Urothelium cell line (cell line): ENCODE data around the gene EXOSC6.
"Not testable (repeated sequence)": the region's sequence is repeated elsewhere in the genome, so short reads cannot be mapped to it uniquely, and the experiment has no call there.

Experiments
- DNase-seq: peaks from one replicate; pipeline ENCODE4 v3.0.0; 2011; ENCODE audit warnings: low spot score, mixed read lengths
- FAIRE-seq: peaks from 2 replicates; lab custom pipeline; 2011; peaks lifted over from hg19 to GRCh38; lab: Jason Lieb, UNC

Gene EXOSC6

GRCh38 chr16:70255574-70255973 is 3.8 kb upstream of the EXOSC6 start:
- DNase-seq = no peak

GRCh38 chr16:70254965-70255286 is 3.2 kb upstream of the EXOSC6 start:
- DNase-seq (no peak), FAIRE-seq (no peak)

More at GRCh38 chr16:70255574-70255973, 3.8 kb upstream of the EXOSC6 start:
- no peak for FAIRE-seq

- FAIRE-seq (no peak), DNase-seq (no peak)
Measured at GRCh38 chr16:70254180-70254964, 2.6 kb upstream of the EXOSC6 start.

- FAIRE-seq (no peak), DNase-seq (peak; percentile 58)
Measured at GRCh38 chr16:70253291-70254106, 1.8 kb upstream of the EXOSC6 start.

GRCh38 chr16:70252355-70252988 is 732 bp upstream of the EXOSC6 start:
- FAIRE-seq = no peak
- no peak for DNase-seq

GRCh38 chr16:70250748-70251628 is 752 bp downstream of the EXOSC6 start:
- peak; percentile 41 for DNase-seq
- FAIRE-seq = no peak

- DNase-seq, FAIRE-seq: not testable (repeated sequence)
Measured at GRCh38 chr16:70249697-70250096, 2.0 kb downstream of the EXOSC6 start.

- not testable (repeated sequence) for DNase-seq, FAIRE-seq
Measured at GRCh38 chr16:70238773-70239172, 13.0 kb downstream of the EXOSC6 start.

GRCh38 chr16:70231831-70232230 is 19.9 kb downstream of the EXOSC6 start:
- not testable (repeated sequence) for FAIRE-seq, DNase-seq

GRCh38 chr16:70226024-70226423 is 25.7 kb downstream of the EXOSC6 start:
- not testable (repeated sequence) for DNase-seq, FAIRE-seq

GRCh38 chr16:70225430-70225829 is 26.3 kb downstream of the EXOSC6 start:
- FAIRE-seq, DNase-seq: not testable (repeated sequence)

GRCh38 chr16:70224645-70225044 is 27.1 kb downstream of the EXOSC6 start:
- not testable (repeated sequence) for DNase-seq, FAIRE-seq

GRCh38 chr16:70223971-70224513 is 27.7 kb downstream of the EXOSC6 start:
- DNase-seq, FAIRE-seq: not testable (repeated sequence)

- not testable (repeated sequence) for DNase-seq, FAIRE-seq
Measured at GRCh38 chr16:70223216-70223615, 28.5 kb downstream of the EXOSC6 start.

- not testable (repeated sequence) for DNase-seq, FAIRE-seq
Measured at GRCh38 chr16:70222574-70222973, 29.2 kb downstream of the EXOSC6 start.

- not testable (repeated sequence) for FAIRE-seq, DNase-seq
Measured at GRCh38 chr16:70218586-70218985, 33.2 kb downstream of the EXOSC6 start.

GRCh38 chr16:70206382-70206781 is 45.4 kb downstream of the EXOSC6 start:
- DNase-seq, FAIRE-seq: not testable (repeated sequence)

GRCh38 chr16:70204668-70205405 is 46.9 kb downstream of the EXOSC6 start:
- not testable (repeated sequence) for FAIRE-seq, DNase-seq

GRCh38 chr16:70204010-70204409 is 47.7 kb downstream of the EXOSC6 start:
- FAIRE-seq, DNase-seq: not testable (repeated sequence)
